Endothelial cell of umbilical vein (primary cell): ENCODE data around the gene SNX9.

ENCODE experiments used
- CTCF ChIP-seq, 2 donors: IDR thresholded peaks; 1 replicate in 1 of 2; 2 replicates in 1 of 2; pipeline ENCODE4 v1.5.1; 2011; ENCODE audit warnings: low read length in 2 of 2, mild to moderate bottlenecking in 2 of 2, moderate library complexity in 2 of 2, control low read depth in 1 of 2, inconsistent platforms in 1 of 2, low read depth in 1 of 2; ENCODE audit not compliant: insufficient read depth in 1 of 2; ENCODE audit errors: extremely low read depth in 1 of 2
- EZH2 ChIP-seq: IDR thresholded peaks from 2 replicates; pipeline ENCODE4 v1.6.1; 2012; ENCODE audit warnings: borderline replicate concordance, low read depth, mild to moderate bottlenecking, moderate library complexity, low read length, inconsistent platforms; ENCODE audit not compliant: severe bottlenecking
- GATA2 ChIP-seq: IDR thresholded peaks from 2 replicates; pipeline ENCODE4 v1.7.0; 2011; ENCODE audit warnings: low read depth, mild to moderate bottlenecking, moderate library complexity, mixed read lengths, low read length; ENCODE audit not compliant: insufficient read length, insufficient read depth
- MAX ChIP-seq: IDR thresholded peaks from 2 replicates; pipeline ENCODE4 v1.6.1; 2011; ENCODE audit not compliant: insufficient read depth, insufficient read length
- POLR2A ChIP-seq: IDR thresholded peaks from 2 replicates; pipeline ENCODE4 v1.6.1; 2012; ENCODE audit warnings: low read depth, mild to moderate bottlenecking, control low read depth, low read length
- POLR2AphosphoS5 ChIP-seq: IDR thresholded peaks from 2 replicates; pipeline ENCODE4 v1.6.1; 2012; ENCODE audit warnings: low read depth, mild to moderate bottlenecking, control low read depth, low read length, moderate library complexity; ENCODE audit not compliant: insufficient read depth

- TF ChIP-seq CTCF (IDR thresholded peaks at IDR 0.05; ENCODE audit: extremely low read depth in 1 of 2, insufficient read depth in 1 of 2, low read depth in 1 of 2, low read length in 2 of 2) (no peak), POLR2A (no peak), GATA2 (no peak), MAX (no peak), EZH2 (no peak), POLR2AphosphoS5 (no peak)
Observed at GRCh38 chr6:157879034-157879872, 56.2 kb downstream of the SNX9 start.
